ENCODE measurements around the gene HIP1. TPM values are rescaled to one million over a fixed set of nuclear protein-coding genes. Genes with fewer than 3 reads are reported as not detected.
"Not testable (repeated sequence)": the region's sequence is repeated elsewhere in the genome, so short reads cannot be mapped to it uniquely, and the experiment has no call there.

HIP1 gene
- total RNA-seq, 1 donor from 2014 or later: 16.5 TPM

GRCh38 chr7:75639886-75640190, 98.9 kb downstream of the HIP1 start:
- DNase-seq: no peak

GRCh38 chr7:75639071-75639885, 99.5 kb downstream of the HIP1 start:
- DNase-seq: peak; percentile 37

- peak; percentile 37 for DNase-seq
Observed at GRCh38 chr7:75638594-75639070, 100.1 kb downstream of the HIP1 start.

GRCh38 chr7:75637854-75638593, 100.7 kb downstream of the HIP1 start:
- DNase-seq: no peak

- no peak for DNase-seq
Observed at GRCh38 chr7:75635036-75635435, 103.7 kb downstream of the HIP1 start.

- DNase-seq: not testable (repeated sequence)
Observed at GRCh38 chr7:75632587-75632986, 106.2 kb downstream of the HIP1 start.

GRCh38 chr7:75631711-75632110, 107.0 kb downstream of the HIP1 start:
- no peak for DNase-seq

- no peak for DNase-seq
Observed at GRCh38 chr7:75630549-75630948, 108.2 kb downstream of the HIP1 start.

GRCh38 chr7:75629044-75629443, 109.7 kb downstream of the HIP1 start:
- DNase-seq: peak; percentile 45

GRCh38 chr7:75628055-75628454, 110.7 kb downstream of the HIP1 start:
- no peak for DNase-seq

GRCh38 chr7:75626954-75627353, 111.8 kb downstream of the HIP1 start:
- no peak for DNase-seq

- no peak for DNase-seq
Observed at GRCh38 chr7:75625868-75626267, 112.9 kb downstream of the HIP1 start.

GRCh38 chr7:75624134-75624832, 114.5 kb downstream of the HIP1 start:
- DNase-seq: no peak

- peak; percentile 20 for DNase-seq
Observed at GRCh38 chr7:75623390-75624133, 115.2 kb downstream of the HIP1 start.

- no peak for DNase-seq
Observed at GRCh38 chr7:75621124-75621523, 117.6 kb downstream of the HIP1 start.

- no peak for DNase-seq
Observed at GRCh38 chr7:75619636-75620035, 119.1 kb downstream of the HIP1 start.

GRCh38 chr7:75617634-75618234, 121.0 kb downstream of the HIP1 start:
- DNase-seq: peak; percentile 32

- no peak for DNase-seq
Observed at GRCh38 chr7:75616421-75617167, 122.1 kb downstream of the HIP1 start.

GRCh38 chr7:75614401-75614800, 124.3 kb downstream of the HIP1 start:
- no peak for DNase-seq

GRCh38 chr7:75613351-75613750, 125.4 kb downstream of the HIP1 start:
- DNase-seq: no peak

- peak; percentile 94 for DNase-seq
Observed at GRCh38 chr7:75611557-75612178, 127.1 kb downstream of the HIP1 start.

Data from occipital lobe (tissue), 2 donors.